ENCODE results near the gene TBX1.

The TBX1 gene

GRCh38 chr22:19755145-19755710 lies 5.3 kb upstream of the TBX1 start:
- DNase-seq, result no peak

- DNase-seq, result no peak
Measured at GRCh38 chr22:19755722-19756287, 4.8 kb upstream of the TBX1 start.

GRCh38 chr22:19756288-19757128 lies 4.1 kb upstream of the TBX1 start:
- DNase-seq, result peak; percentile 8 to 39

GRCh38 chr22:19757140-19757984 lies 3.2 kb upstream of the TBX1 start:
- peak; percentile 52 to 64 for DNase-seq

- no peak for DNase-seq
Measured at GRCh38 chr22:19757985-19758895, 2.3 kb upstream of the TBX1 start.

GRCh38 chr22:19758896-19759426 lies 1.6 kb upstream of the TBX1 start:
- no peak for DNase-seq

- DNase-seq, result no peak
Measured at GRCh38 chr22:19759427-19760057, 1.0 kb upstream of the TBX1 start.

- no peak for DNase-seq
Measured at GRCh38 chr22:19760951-19761724, 560 bp downstream of the TBX1 start.

GRCh38 chr22:19761725-19762567 lies 1.4 kb downstream of the TBX1 start:
- peak; percentile 35 to 42 for DNase-seq

GRCh38 chr22:19762568-19763457 lies 2.2 kb downstream of the TBX1 start:
- no peak for DNase-seq

- DNase-seq, result no peak
Measured at GRCh38 chr22:19763458-19764298, 3.1 kb downstream of the TBX1 start.

- no peak for DNase-seq
Measured at GRCh38 chr22:19764299-19764593, 3.7 kb downstream of the TBX1 start.

- DNase-seq, result no peak
Measured at GRCh38 chr22:19764636-19765476, 4.3 kb downstream of the TBX1 start.

GRCh38 chr22:19765477-19766239 lies 5.1 kb downstream of the TBX1 start:
- no peak for DNase-seq

GRCh38 chr22:19766240-19766510 lies 5.6 kb downstream of the TBX1 start:
- no peak for DNase-seq

All from Kasumi-1 (cell line).